ENCODE results near the gene DUSP9. TPM values are rescaled to one million over a fixed set of nuclear protein-coding genes. Genes with fewer than 3 reads are reported as not detected.

The DUSP9 gene, protein sequence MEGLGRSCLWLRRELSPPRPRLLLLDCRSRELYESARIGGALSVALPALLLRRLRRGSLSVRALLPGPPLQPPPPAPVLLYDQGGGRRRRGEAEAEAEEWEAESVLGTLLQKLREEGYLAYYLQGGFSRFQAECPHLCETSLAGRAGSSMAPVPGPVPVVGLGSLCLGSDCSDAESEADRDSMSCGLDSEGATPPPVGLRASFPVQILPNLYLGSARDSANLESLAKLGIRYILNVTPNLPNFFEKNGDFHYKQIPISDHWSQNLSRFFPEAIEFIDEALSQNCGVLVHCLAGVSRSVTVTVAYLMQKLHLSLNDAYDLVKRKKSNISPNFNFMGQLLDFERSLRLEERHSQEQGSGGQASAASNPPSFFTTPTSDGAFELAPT
- total RNA-seq: not detected
- not detected for polyA plus RNA-seq
- long read RNA-seq, donor 1: 0 reads
- long read RNA-seq, donor 2, partial matches to known transcripts: 0 of 1 reads
- long read RNA-seq, donor 2, other reads (novel, unspliced or antisense): 0 of 1 reads

DNA sequence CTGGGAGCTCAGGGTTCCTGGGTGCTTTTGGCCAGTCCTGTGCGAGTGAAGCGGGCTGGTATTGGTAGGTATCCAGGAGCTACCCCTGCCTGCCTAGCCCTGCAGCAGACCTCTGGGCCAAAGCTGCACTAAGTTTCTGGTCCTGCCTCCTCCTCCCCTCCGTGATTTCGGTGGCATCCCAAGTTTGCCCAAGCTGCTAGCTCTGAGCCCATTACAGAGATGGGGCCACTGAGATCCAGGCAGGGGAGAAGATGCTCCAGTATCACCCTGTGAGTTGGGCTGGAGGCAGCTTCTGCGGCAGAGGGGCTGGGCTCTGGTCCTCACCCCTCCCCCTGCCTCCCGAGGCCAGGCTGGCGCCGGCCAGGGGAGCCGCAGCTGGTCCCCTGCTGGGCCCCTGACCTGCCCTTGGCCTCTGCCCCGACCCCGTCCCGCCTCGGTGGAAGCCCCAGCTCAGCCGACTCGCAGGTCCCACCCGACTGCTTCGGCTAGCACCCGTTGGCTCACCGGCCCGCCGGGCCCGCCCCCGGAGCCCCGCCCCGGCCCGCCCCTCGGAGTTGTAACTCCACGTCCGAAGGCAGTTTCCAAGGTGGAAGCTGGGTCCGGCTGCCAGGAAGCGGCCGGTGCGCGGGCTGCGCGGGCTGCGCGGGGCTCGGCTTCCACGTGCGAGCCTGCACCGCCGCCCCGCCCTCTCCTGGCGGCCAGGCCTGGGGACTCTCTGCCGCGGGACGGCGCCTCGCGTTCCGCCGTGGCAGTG, at the start of gene DUSP9:
DUSP9 (plus strand) TSS at position 584 of the 754 bp plus-strand sequence. CDS start 751 bp downstream, outside the sequence.
- TF ChIP-seq, protein P1, sequence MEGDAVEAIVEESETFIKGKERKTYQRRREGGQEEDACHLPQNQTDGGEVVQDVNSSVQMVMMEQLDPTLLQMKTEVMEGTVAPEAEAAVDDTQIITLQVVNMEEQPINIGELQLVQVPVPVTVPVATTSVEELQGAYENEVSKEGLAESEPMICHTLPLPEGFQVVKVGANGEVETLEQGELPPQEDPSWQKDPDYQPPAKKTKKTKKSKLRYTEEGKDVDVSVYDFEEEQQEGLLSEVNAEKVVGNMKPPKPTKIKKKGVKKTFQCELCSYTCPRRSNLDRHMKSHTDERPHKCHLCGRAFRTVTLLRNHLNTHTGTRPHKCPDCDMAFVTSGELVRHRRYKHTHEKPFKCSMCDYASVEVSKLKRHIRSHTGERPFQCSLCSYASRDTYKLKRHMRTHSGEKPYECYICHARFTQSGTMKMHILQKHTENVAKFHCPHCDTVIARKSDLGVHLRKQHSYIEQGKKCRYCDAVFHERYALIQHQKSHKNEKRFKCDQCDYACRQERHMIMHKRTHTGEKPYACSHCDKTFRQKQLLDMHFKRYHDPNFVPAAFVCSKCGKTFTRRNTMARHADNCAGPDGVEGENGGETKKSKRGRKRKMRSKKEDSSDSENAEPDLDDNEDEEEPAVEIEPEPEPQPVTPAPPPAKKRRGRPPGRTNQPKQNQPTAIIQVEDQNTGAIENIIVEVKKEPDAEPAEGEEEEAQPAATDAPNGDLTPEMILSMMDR (IDR thresholded peaks at IDR 0.05): no peak
- DNase-seq: peak in 1 of 2 donors; percentile 51
- H3K27ac ChIP-seq: no peak within 1 kb of the TSS
- peak within 1 kb of the TSS; percentile 38 for H3K4me3 ChIP-seq
- peaks cover 4% of the 10 kb centered on the region for H3K4me1 ChIP-seq
- 4 to 31% (median 5%) methylated on average over 16 to 53 of the region's 53 CpGs for WGBS, 3 donors
- H3K9me3 ChIP-seq: no peaks in the 10 kb centered on the region
- no peaks in the 10 kb centered on the region for H3K36me3 ChIP-seq (ENCODE audit: insufficient read depth in 1 of 2, low read depth in 1 of 2)
- intact Hi-C loops (cut with DNase I): no loop called here
- H3K27me3 ChIP-seq (ENCODE audit: insufficient read depth in 3 of 3, low read length in 2 of 3): peaks cover 0 to 67% (median 13%) of the 10 kb centered on the region in 3 donors
- peak; percentile 11 to 34 (median 23) for ATAC-seq

DNA sequence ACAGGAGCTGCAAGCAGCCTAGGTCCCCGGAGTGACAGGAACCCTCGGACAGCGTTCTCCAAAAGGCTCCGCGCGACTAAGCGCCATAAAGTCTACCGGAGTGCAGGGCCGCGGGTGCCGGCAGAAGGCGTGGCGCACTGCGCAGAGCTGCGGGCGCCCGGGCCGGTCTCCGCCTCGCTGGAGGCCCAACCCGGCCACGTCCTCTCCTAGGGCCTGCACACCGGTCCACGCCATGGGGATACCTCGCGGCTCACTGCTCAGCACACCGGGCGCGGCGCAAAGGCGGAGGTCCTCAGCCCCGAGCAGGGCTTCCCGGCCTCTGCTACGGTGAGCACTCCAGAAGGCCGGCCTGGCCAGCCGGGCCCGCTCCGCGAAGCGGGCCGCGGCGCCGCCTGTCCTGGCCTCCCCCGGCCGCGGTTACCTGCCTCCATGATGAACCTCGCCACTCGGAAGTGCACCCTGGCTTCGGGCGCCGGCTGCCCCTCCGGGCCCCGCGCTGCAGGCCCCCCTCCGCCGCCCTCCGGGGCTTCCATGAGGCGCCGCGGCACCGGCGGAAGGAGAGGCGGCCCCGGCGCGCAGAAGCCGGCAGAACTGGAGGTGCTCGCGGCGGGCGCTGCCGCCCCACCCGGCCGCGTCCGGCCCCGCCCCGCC, 48.3 kb upstream of the DUSP9 start, which contains the start of gene CCNQ:
CCNQ (minus strand) TSS at position 599 of the 651 bp plus-strand sequence; CDS start at position 533, 66 bp downstream.
- Histone ChIP-seq H3K4me1 (no peaks in the 10 kb centered on the region), H3K4me3 (peak within 1 kb of the TSS; percentile 74), H3K36me3 (ENCODE audit: insufficient read depth in 1 of 2, low read depth in 1 of 2) (peaks cover 0 to 14% of the 10 kb centered on the region in 2 donors), H3K9me3 (no peaks in the 10 kb centered on the region), H3K27ac (peak within 1 kb of the TSS; percentile 65), H3K27me3 (ENCODE audit: insufficient read depth in 3 of 3, low read length in 2 of 3) (peaks cover 0 to 1% (median 0%) of the 10 kb centered on the region in 3 donors)
- 0 to 28% (median 0%) methylated on average over 3 to 72 of the region's 79 CpGs for WGBS, 3 donors
- TF ChIP-seq, protein P1 (IDR thresholded peaks at IDR 0.05): no peak
- ATAC-seq (peak; percentile 31 to 60 (median 42)), DNase-seq (peak in 1 of 2 donors; percentile 67)
- intact Hi-C loops (cut with DNase I): no loop called here

DNA sequence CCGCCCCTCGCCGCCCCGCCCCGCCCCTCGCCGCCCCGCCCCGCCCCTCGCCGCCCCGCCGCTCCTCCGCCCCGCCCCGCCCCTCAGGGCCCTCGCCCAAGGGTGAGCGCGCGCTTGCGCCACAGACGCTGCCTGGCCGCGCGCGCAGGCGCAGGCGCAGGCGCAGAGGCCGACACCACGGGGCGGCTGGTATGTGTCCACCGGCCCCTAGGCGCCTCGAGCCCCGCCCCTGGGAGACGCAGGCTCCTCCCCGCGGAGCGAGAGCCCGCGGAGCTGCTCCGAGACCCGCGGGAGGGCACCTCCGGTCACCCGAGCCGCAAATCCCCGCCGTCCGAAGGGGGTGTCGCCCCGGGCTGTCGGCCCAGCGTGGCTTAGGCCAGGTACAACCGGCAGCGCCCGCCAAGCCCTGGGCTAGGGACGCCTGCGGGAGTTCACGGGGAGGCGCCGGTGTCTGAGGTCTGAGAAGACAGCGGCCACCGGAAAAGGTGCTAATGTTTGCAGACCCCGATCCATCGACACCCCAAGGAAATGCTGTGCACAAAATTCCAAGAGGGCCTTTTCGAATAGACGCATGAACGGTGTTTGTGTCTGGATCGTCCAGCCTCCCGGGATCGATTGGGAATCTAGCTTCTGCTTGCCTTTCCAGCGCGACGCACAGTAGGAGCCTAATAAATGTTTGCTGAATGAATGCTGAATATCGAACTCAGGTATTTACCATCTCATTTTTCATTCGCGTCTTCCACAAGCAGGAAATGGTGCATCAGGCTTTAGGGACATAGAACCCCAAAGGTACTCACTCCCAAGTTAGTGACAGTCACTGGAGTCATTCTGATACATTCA, 47.6 kb upstream of the DUSP9 start:
- peak overlapping the region; percentile 66 for H3K4me3 ChIP-seq
- TF ChIP-seq, protein P1 (IDR thresholded peaks at IDR 0.05): no peak
- WGBS, 3 donors: 0 to 28% (median 1%) methylated on average over 28 to 67 of the region's 79 CpGs
- intact Hi-C loops (cut with DNase I): no loop called here
- peak; percentile 96 to 98 (median 96) for ATAC-seq
- peak; percentile 88 to 95 for DNase-seq
- peaks cover 0 to 7% of the 10 kb centered on the region in 2 donors for H3K36me3 ChIP-seq (ENCODE audit: insufficient read depth in 1 of 2, low read depth in 1 of 2)
- no peaks in the 10 kb centered on the region for H3K4me1 ChIP-seq
- H3K9me3 ChIP-seq: no peaks in the 10 kb centered on the region
- peak overlapping the region; percentile 43 for H3K27ac ChIP-seq
- peaks cover 0 to 5% (median 0%) of the 10 kb centered on the region in 3 donors for H3K27me3 ChIP-seq (ENCODE audit: insufficient read depth in 3 of 3, low read length in 2 of 3)

DNA sequence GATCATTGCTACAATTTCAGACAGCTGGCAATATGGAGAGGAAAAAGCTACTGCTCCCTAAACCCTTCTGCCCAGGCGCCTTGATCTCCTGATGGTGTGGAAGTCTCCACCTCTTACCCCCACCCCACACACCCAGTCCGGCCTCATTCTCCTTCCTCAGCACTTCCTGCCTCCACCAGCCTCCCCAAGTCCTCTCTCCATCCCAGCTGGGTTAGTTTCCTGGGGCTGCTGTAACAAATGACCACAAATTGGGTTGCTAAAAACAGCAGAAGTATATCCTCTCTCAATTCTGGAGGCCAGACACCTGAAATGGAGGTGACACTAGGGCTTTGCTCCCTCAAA, 47.0 kb upstream of the DUSP9 start:
- Histone ChIP-seq H3K9me3 (no peaks in the 10 kb centered on the region), H3K4me3 (peak overlapping the region; percentile 66), H3K36me3 (ENCODE audit: insufficient read depth in 1 of 2, low read depth in 1 of 2) (peaks cover 0 to 2% of the 10 kb centered on the region in 2 donors), H3K27me3 (ENCODE audit: insufficient read depth in 3 of 3, low read length in 2 of 3) (peaks cover 0 to 5% (median 0%) of the 10 kb centered on the region in 3 donors), H3K27ac (no peak overlapping the region), H3K4me1 (no peaks in the 10 kb centered on the region)
- TF ChIP-seq, protein P1 (IDR thresholded peaks at IDR 0.05): no peak
- no peak for ATAC-seq
- WGBS, 3 donors: 31 to 76% (median 51%) methylated on average over 2 of the region's 2 CpGs
- DNase-seq: no peak
- intact Hi-C loops (cut with DNase I): no loop called here

Measured in psoas muscle (tissue), 8 donors.